IMR-90 (cell line): ENCODE measurements around the gene BTNL2. TPM values are rescaled to one million over a fixed set of nuclear protein-coding genes. Genes with fewer than 3 reads are reported as not detected.

Source experiments
- ATAC-seq: fragments of 200-7000 bp; cut with Tn5 transposase; 2 replicates; pipeline ENCODE4 v1.9.1; 2020; ENCODE audit warnings: low read depth, mild to moderate bottlenecking, moderate library complexity
- BruUV-seq: library from RNA; stranded (reverse); fragments of 400-500 nt; replicated peaks from 2 replicates; lab custom pipeline; 2021; lab: Mats Ljungman, UMichigan
- CTCF ChIA-PET: fragments of 300-600 bp; formaldehyde crosslinking; extraction: SDS; loops from one replicate; lab custom pipeline; 2021; ENCODE audit warnings: antibody characterized with exemption; lab: Yijun Ruan, JAX
- POLR2A ChIA-PET: fragments of 300-600 bp; sonication (Branson Sonifier 250); formaldehyde crosslinking; loops from one replicate; lab custom pipeline; 2022; ENCODE audit warnings: antibody characterized with exemption; ENCODE audit not compliant: unreplicated experiment; lab: Charles Lee
- DNase-seq: peaks from one replicate; pipeline ENCODE4 v3.0.0; 2013
- H2AFZ ChIP-seq: replicated peaks from 2 replicates; pipeline ENCODE3; 2013; ENCODE audit warnings: low read length, mild to moderate bottlenecking; ENCODE audit not compliant: poor library complexity
- H2AK5ac ChIP-seq: 2 replicates; pipeline ENCODE4 v1.6.1; 2013; ENCODE audit warnings: low read depth, low read length, inconsistent platforms
- H2AK9ac ChIP-seq: replicated peaks from 2 replicates; pipeline ENCODE3; 2013; ENCODE audit warnings: mild to moderate bottlenecking, low read depth, low read length, moderate library complexity; ENCODE audit not compliant: poor library complexity
- H2BK120ac ChIP-seq: 2 replicates; pipeline ENCODE4 v1.6.1; 2013; ENCODE audit warnings: low read depth, low read length, inconsistent platforms
- H2BK15ac ChIP-seq: 3 replicates; pipeline ENCODE4 v1.6.1; 2013; ENCODE audit warnings: low read depth, low read length, inconsistent platforms
- H2BK20ac ChIP-seq: 2 replicates; pipeline ENCODE4 v1.6.1; 2013; ENCODE audit warnings: low read depth, mild to moderate bottlenecking, inconsistent platforms, low read length, moderate library complexity
- H2BK5ac ChIP-seq: 2 replicates; pipeline ENCODE4 v1.6.1; 2013; ENCODE audit warnings: mild to moderate bottlenecking, low read depth, low read length, inconsistent platforms; ENCODE audit not compliant: poor library complexity, severe bottlenecking
- H3K14ac ChIP-seq: replicated peaks from 2 replicates; pipeline ENCODE4 v1.6.1; 2013; ENCODE audit warnings: low read depth, low read length, inconsistent platforms
- H3K18ac ChIP-seq: 2 replicates; pipeline ENCODE4 v1.6.1; 2013; ENCODE audit warnings: low read depth, low read length, control low read depth
- H3K23ac ChIP-seq: 2 replicates; pipeline ENCODE4 v1.6.1; 2013; ENCODE audit warnings: low read depth, low read length, inconsistent platforms
- H3K27ac ChIP-seq: 2 replicates; pipeline ENCODE4 v1.5.1; 2013; ENCODE audit warnings: mild to moderate bottlenecking, control low read depth, low read length; ENCODE audit not compliant: insufficient read depth
- H3K27me3 ChIP-seq: 2 replicates; pipeline ENCODE4 v1.6.1; 2013; ENCODE audit warnings: low read length; ENCODE audit not compliant: control insufficient read depth, insufficient read depth
- H3K36me3 ChIP-seq: 2 replicates; pipeline ENCODE4 v1.6.1; 2013; ENCODE audit warnings: low read length, mixed read lengths; ENCODE audit not compliant: control insufficient read depth, insufficient read depth
- H3K4ac ChIP-seq: 2 replicates; pipeline ENCODE4 v1.6.1; 2013; ENCODE audit warnings: low read depth, low read length, inconsistent platforms
- H3K4me1 ChIP-seq: 2 replicates; pipeline ENCODE4 v1.6.1; 2013; ENCODE audit warnings: low read length, mixed read lengths; ENCODE audit not compliant: control insufficient read depth, insufficient read depth
- H3K4me2 ChIP-seq: 2 replicates; pipeline ENCODE4 v1.6.1; 2013; ENCODE audit warnings: low read depth, mild to moderate bottlenecking, control low read depth, low read length, moderate library complexity
- H3K4me3 ChIP-seq: 2 replicates; pipeline ENCODE4 v1.5.1; 2013; ENCODE audit warnings: low read depth, mild to moderate bottlenecking, control low read depth, low read length, moderate library complexity; ENCODE audit not compliant: insufficient read depth
- H3K56ac ChIP-seq: 2 replicates; pipeline ENCODE4 v1.6.1; 2013; ENCODE audit warnings: low read length, inconsistent platforms; ENCODE audit not compliant: insufficient read depth; ENCODE audit errors: extremely low read depth
- H3K79me1 ChIP-seq, 2 experiments: 2 replicates each; pipeline ENCODE4 v1.6.1; 2013; ENCODE audit warnings: low read length in 2 of 2, inconsistent platforms in 1 of 2, low read depth in 1 of 2
- H3K9ac ChIP-seq: 2 replicates; pipeline ENCODE4 v1.6.1; 2013; ENCODE audit warnings: low read depth, low read length, control low read depth
- H3K9me1 ChIP-seq: 2 replicates; pipeline ENCODE4 v1.6.1; 2013; ENCODE audit warnings: low read length, inconsistent platforms; ENCODE audit not compliant: insufficient read depth
- H3K9me3 ChIP-seq: 2 replicates; pipeline ENCODE4 v1.6.1; 2013; ENCODE audit warnings: low read length; ENCODE audit not compliant: control insufficient read depth, insufficient read depth
- H4K20me1 ChIP-seq: 2 replicates; pipeline ENCODE4 v1.6.1; 2013; ENCODE audit warnings: low read length, inconsistent platforms; ENCODE audit not compliant: insufficient read depth
- H4K5ac ChIP-seq: 2 replicates; pipeline ENCODE4 v1.6.1; 2013; ENCODE audit warnings: mild to moderate bottlenecking, low read depth, low read length, control low read depth
- H4K8ac ChIP-seq, 2 experiments: 2 replicates each; pipeline ENCODE4 v1.6.1; 2013; ENCODE audit warnings: low read depth in 2 of 2, low read length in 2 of 2, control low read depth in 1 of 2, inconsistent platforms in 1 of 2
- H4K91ac ChIP-seq: 2 replicates; pipeline ENCODE4 v1.6.1; 2013; ENCODE audit warnings: low read depth, low read length, inconsistent platforms; ENCODE audit not compliant: insufficient read depth
- BHLHE40 ChIP-seq: fragments of 150-350 bp; IDR thresholded peaks from 2 replicates; pipeline ENCODE4 v1.6.1; 2016; ENCODE audit warnings: mild to moderate bottlenecking, low read depth, low read length
- CEBPB ChIP-seq: IDR thresholded peaks from 2 replicates; pipeline ENCODE4 v1.6.1; 2012; ENCODE audit warnings: low read depth, low read length, improper control_type of control experiment
- CHD1 ChIP-seq: IDR thresholded peaks from 2 replicates; pipeline ENCODE4 v1.6.1; 2012; ENCODE audit warnings: low read depth, low read length, improper control_type of control experiment
- FOS ChIP-seq: fragments of 150-350 bp; IDR thresholded peaks from 2 replicates; pipeline ENCODE4 v1.6.1; 2016; ENCODE audit warnings: low read depth, low read length
- MAFK ChIP-seq: IDR thresholded peaks from 2 replicates; pipeline ENCODE4 v1.6.1; 2012; ENCODE audit warnings: low read depth, low read length, improper control_type of control experiment
- MAZ ChIP-seq: IDR thresholded peaks from 2 replicates; pipeline ENCODE4 v1.6.1; 2012; ENCODE audit warnings: low read depth, mild to moderate bottlenecking, low read length, improper control_type of control experiment, moderate library complexity, borderline replicate concordance
- MXI1 ChIP-seq: IDR thresholded peaks from 2 replicates; pipeline ENCODE4 v1.6.1; 2012; ENCODE audit warnings: low read depth, mild to moderate bottlenecking, low read length, moderate library complexity, borderline replicate concordance
- NFE2L2 ChIP-seq: fragments of 150-350 bp; IDR thresholded peaks from 2 replicates; pipeline ENCODE4 v1.6.1; 2016; ENCODE audit warnings: low read depth, mild to moderate bottlenecking, low read length
- POLR2A ChIP-seq: IDR thresholded peaks from 2 replicates; pipeline ENCODE4 v1.6.1; 2012; ENCODE audit warnings: mild to moderate bottlenecking, low read depth, low read length
- RAD21 ChIP-seq: IDR thresholded peaks from 2 replicates; pipeline ENCODE4 v1.6.1; 2012; ENCODE audit warnings: low read length, improper control_type of control experiment
- RCOR1 ChIP-seq: IDR thresholded peaks from 2 replicates; pipeline ENCODE4 v1.6.1; 2012; ENCODE audit warnings: mild to moderate bottlenecking, low read length, improper control_type of control experiment; ENCODE audit not compliant: insufficient replicate concordance
- RFX5 ChIP-seq: IDR thresholded peaks from 2 replicates; pipeline ENCODE4 v1.8.0; 2012; ENCODE audit warnings: low read depth, mild to moderate bottlenecking, low read length, moderate library complexity
- SMC3 ChIP-seq: fragments of 150-350 bp; IDR thresholded peaks from 2 replicates; pipeline ENCODE4 v1.6.1; 2016; ENCODE audit warnings: low read depth, mild to moderate bottlenecking, antibody characterized with exemption, low read length, moderate library complexity
- dilution Hi-C: fragments of 300-500 bp; cut with HindIII; formaldehyde crosslinking; loops from one replicate; pipeline ENCODE4 v1.14.3; 2018; ENCODE audit warnings: low sequenced_read_pairs; ENCODE audit not compliant: unreplicated experiment
- in situ Hi-C: fragments of 300-500 bp; cut with MboI; formaldehyde crosslinking; loops from 3 replicates; pipeline ENCODE4 v1.14.3; 2019; ENCODE audit warnings: low sequenced_read_pairs, inconsistent platforms, mixed read lengths
- intact Hi-C: fragments of 100-400 bp; cut with micrococcal nuclease; formaldehyde crosslinking; loops from 2 replicates; pipeline ENCODE4 v1.10.0; 2022
- polyA plus RNA-seq, 3 experiments: library from polyadenylated mRNA; depleted of rRNA; stranded (reverse); fragments of >200 nt; gene quantifications; 2 replicates each; pipeline ENCODE4 v1.2.3, GENCODE V29; 2012; ENCODE audit warnings: low replicate concordance in 1 of 3
- total RNA-seq: library from RNA; depleted of rRNA; stranded (reverse); fragments of >200 nt; gene quantifications from 2 replicates; pipeline ENCODE4 v1.2.3, GENCODE V29; 2012
- TF ChIP-seq, protein P1 (sequence below): fragments of 150-350 bp; IDR thresholded peaks from 2 replicates; pipeline ENCODE4 v1.6.1; 2016; ENCODE audit warnings: low read depth, mild to moderate bottlenecking, low read length, moderate library complexity, borderline replicate concordance
- TF ChIP-seq, protein P2 (sequence below): conservative IDR thresholded peaks from 2 replicates; pipeline ENCODE4 v1.5.1; 2012; ENCODE audit warnings: mild to moderate bottlenecking, low read depth, low read length, improper control_type of control experiment
- TF ChIP-seq, protein P3 (sequence below): fragments of 150-350 bp; IDR thresholded peaks from 2 replicates; pipeline ENCODE4 v1.6.1; 2017; ENCODE audit warnings: mild to moderate bottlenecking, antibody characterized with exemption, low read length, low read depth

BTNL2 gene
- total and polyA plus RNA-seq, 2 of the 4 experiments (the other 2 are of a cell fraction): not detected

DNA sequence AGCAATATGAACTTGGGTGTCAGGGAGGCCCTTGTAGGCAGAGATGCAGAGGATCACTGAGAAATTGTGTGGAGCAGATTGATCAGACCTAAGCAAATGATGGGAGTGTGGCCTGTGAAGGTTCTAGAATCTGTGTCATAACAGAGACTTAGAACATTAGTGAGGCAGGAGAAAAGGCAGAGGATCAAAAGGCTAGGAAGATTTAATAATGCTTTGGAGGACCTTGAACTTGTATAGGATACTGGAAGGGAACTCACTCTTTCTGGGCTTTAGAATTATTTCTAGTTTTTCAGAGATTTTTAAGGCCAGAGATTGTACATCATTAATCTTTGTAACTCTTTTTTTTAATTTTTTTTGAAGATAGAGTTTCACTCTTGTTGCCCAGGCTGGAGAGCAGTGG, 35.2 kb downstream of the BTNL2 start, which contains the start of gene TSBP1:
TSBP1 (minus strand) TSS at position 101 of the 400 bp plus-strand sequence. CDS start 197 bp downstream, outside the sequence.
- CTCF ChIA-PET: interaction anchor here (0.6 kb wide), 1 partner anchor 38 kb away, joined by 3 read pairs; no protein-coding TSS in a partner anchor
- POLR2A ChIA-PET: no interaction called here

More for the DNA sequence above, 35.2 kb downstream of the BTNL2 start, which contains the start of gene TSBP1:
- Histone ChIP-seq H4K91ac (peak within 1 kb of the TSS; percentile 11; the same call in 1 of the 2 replicates), H2AK5ac (no peak within 1 kb of the TSS), H4K8ac (peak within 1 kb of the TSS in 1 of 2 experiments; percentile 40; a peak in 1 of 4 replicates), H3K9me1 (no peaks in the 10 kb centered on the region), H3K9ac (no peak within 1 kb of the TSS), H4K20me1 (no peaks in the 10 kb centered on the region), H4K5ac (peak within 1 kb of the TSS; percentile 43; the same call in 1 of the 2 replicates), H3K36me3 (no peaks in the 10 kb centered on the region), H2AK9ac (no peak within 1 kb of the TSS), H3K14ac (0 out of 2 replicates have a peak within 1 kb of the TSS, but pooled peaks have one; percentile 48), H3K27ac (no peak within 1 kb of the TSS), H3K27me3 (peaks cover 4% of the 10 kb centered on the region; the same call in 1 of the 2 replicates), H2BK120ac (peak within 1 kb of the TSS; percentile 51; the same call in 1 of the 2 replicates), H2BK15ac (peak within 1 kb of the TSS; percentile 3; the same call in 1 of the 3 replicates), H3K23ac (no peak within 1 kb of the TSS), H3K4ac (peak within 1 kb of the TSS; percentile 31; the same call in 1 of the 2 replicates), H3K4me1 (peaks cover 2% of the 10 kb centered on the region; the same call in 1 of the 2 replicates), H2AFZ (no peak within 1 kb of the TSS), H3K9me3 (no peaks in the 10 kb centered on the region), H3K4me3 (no peak within 1 kb of the TSS), H3K79me1 (no peaks in the 10 kb centered on the region), H3K18ac (peak within 1 kb of the TSS; percentile 69; the same call in 1 of the 2 replicates), H2BK5ac (no peak within 1 kb of the TSS), H2BK20ac (peak within 1 kb of the TSS; percentile 74), H3K4me2 (no peak within 1 kb of the TSS), H3K56ac (no peak within 1 kb of the TSS)
- intact Hi-C loops (no loop called here), dilution Hi-C loops (no loop called here), in situ Hi-C loops (no loop called here)
- no TSS peak for BruUV-seq
- no peak for DNase-seq
- TF ChIP-seq FOS (no peak), RCOR1 (no peak), RFX5 (no peak), NFE2L2 (no peak), RAD21 (no peak), POLR2A (no peak), CHD1 (no peak), MXI1 (no peak), MAFK (no peak), CEBPB (no peak), SMC3 (no peak), MAZ (no peak), BHLHE40 (no peak)
- TF ChIP-seq, protein P1, sequence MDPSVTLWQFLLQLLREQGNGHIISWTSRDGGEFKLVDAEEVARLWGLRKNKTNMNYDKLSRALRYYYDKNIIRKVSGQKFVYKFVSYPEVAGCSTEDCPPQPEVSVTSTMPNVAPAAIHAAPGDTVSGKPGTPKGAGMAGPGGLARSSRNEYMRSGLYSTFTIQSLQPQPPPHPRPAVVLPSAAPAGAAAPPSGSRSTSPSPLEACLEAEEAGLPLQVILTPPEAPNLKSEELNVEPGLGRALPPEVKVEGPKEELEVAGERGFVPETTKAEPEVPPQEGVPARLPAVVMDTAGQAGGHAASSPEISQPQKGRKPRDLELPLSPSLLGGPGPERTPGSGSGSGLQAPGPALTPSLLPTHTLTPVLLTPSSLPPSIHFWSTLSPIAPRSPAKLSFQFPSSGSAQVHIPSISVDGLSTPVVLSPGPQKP: no peak
- TF ChIP-seq, protein P2, sequence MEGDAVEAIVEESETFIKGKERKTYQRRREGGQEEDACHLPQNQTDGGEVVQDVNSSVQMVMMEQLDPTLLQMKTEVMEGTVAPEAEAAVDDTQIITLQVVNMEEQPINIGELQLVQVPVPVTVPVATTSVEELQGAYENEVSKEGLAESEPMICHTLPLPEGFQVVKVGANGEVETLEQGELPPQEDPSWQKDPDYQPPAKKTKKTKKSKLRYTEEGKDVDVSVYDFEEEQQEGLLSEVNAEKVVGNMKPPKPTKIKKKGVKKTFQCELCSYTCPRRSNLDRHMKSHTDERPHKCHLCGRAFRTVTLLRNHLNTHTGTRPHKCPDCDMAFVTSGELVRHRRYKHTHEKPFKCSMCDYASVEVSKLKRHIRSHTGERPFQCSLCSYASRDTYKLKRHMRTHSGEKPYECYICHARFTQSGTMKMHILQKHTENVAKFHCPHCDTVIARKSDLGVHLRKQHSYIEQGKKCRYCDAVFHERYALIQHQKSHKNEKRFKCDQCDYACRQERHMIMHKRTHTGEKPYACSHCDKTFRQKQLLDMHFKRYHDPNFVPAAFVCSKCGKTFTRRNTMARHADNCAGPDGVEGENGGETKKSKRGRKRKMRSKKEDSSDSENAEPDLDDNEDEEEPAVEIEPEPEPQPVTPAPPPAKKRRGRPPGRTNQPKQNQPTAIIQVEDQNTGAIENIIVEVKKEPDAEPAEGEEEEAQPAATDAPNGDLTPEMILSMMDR: no peak
- TF ChIP-seq, protein P3, sequence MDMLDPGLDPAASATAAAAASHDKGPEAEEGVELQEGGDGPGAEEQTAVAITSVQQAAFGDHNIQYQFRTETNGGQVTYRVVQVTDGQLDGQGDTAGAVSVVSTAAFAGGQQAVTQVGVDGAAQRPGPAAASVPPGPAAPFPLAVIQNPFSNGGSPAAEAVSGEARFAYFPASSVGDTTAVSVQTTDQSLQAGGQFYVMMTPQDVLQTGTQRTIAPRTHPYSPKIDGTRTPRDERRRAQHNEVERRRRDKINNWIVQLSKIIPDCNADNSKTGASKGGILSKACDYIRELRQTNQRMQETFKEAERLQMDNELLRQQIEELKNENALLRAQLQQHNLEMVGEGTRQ: no peak
- ATAC-seq: no peak
